ENCODE results near the gene APP.

- TF ChIP-seq, protein P1, sequence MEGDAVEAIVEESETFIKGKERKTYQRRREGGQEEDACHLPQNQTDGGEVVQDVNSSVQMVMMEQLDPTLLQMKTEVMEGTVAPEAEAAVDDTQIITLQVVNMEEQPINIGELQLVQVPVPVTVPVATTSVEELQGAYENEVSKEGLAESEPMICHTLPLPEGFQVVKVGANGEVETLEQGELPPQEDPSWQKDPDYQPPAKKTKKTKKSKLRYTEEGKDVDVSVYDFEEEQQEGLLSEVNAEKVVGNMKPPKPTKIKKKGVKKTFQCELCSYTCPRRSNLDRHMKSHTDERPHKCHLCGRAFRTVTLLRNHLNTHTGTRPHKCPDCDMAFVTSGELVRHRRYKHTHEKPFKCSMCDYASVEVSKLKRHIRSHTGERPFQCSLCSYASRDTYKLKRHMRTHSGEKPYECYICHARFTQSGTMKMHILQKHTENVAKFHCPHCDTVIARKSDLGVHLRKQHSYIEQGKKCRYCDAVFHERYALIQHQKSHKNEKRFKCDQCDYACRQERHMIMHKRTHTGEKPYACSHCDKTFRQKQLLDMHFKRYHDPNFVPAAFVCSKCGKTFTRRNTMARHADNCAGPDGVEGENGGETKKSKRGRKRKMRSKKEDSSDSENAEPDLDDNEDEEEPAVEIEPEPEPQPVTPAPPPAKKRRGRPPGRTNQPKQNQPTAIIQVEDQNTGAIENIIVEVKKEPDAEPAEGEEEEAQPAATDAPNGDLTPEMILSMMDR (IDR thresholded peaks at IDR 0.05; ENCODE audit: low read depth, low read length, poor library complexity, severe bottlenecking): no peak
- TF ChIP-seq EZH2phosphoT487 (IDR thresholded peaks at IDR 0.05; ENCODE audit: borderline replicate concordance, low read length): no peak
Observed at GRCh38 chr21:25944082-25944481, 226.5 kb downstream of the APP start.

Data from DOHH2 (cell line).